ENCODE results near the gene ABHD6.
"Not testable (repeated sequence)": the region's sequence is repeated elsewhere in the genome, so short reads cannot be mapped to it uniquely, and the experiment has no call there.

The ABHD6 gene

DNA sequence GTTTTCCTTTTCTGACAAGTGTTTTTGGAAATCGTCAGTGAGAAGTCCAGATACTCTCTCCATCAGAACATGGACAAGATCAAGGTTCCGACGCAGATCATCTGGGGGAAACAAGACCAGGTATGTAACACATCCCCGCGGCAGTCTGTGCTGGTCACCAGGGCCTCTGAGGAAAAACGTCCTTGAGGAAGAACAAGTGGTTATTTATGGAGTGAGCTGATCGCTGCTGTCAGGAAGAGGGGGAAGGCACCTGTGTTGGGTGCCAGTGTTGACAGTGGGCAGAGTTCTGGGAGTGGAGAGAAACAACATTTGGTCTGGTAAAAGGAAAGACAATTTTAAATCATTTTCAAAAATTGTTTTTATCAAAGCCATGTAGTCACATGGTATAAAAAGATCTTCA, 47.7 kb downstream of the ABHD6 start:
- no peak for DNase-seq

GRCh38 chr3:58287354-58287753, 49.8 kb downstream of the ABHD6 start:
- DNase-seq = no peak

DNA sequence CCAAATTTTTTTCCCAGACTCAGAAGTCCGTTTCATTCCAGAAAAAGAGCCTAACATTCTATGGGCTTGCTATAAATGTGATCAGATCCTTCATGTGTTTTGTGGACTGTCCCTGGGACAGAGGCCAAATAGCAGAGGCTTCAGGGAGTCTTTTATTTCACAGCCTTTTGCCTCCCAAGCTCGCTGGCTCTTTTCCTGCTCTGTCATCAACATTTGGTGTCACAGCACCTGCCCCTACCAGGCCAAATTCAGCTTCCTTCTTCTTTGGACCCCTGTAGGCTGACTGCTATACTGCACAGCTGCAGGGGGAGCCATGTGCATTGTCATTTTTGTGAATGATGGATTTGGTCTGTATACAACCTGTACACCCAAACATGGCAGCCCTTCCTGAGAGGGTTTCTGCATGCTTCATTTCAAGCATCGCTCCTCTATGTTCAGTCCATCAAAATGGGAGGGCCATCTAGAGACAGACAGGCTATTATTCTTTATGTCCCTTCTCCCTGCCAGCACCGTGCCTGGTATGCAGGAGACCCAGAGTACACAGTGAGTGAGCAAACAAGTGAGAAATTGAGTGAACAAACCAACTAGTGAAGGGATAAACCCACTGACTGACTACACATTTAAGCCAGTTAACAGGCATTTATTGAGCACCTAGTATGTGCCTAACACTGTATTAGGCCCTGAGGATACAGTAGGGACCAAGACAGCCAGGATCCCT, 50.6 kb downstream of the ABHD6 start:
- no peak for DNase-seq

DNA sequence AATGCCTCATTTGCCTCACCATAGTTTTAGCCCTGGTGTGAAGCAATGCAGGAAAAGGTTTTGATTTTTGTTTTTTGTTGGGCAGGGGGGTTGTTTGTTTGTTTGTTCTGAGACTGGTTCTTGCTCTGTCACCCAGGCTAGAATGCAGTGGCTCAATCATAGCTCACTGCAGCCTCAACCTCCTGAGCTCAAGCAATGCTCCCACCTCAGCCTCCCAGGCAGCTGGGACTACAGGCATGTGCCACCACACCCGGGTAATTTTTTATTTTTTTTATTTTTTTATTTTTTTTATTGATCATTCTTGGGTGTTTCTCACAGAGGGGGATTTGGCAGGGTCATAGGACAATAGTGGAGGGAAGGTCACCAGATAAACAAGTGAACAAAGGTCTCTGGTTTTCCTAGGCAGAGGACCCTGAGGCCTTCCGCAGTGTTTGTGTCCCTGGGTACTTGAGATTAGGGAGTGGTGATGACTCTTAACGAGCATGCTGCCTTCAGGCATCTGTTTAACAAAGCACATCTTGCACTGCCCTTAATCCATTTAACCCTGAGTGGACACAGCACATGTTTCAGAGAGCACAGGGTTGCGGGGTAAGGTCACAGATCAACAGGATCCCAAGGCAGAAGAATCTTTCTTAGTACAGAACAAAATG, 51.5 kb downstream of the ABHD6 start:
- DNase-seq = not testable (repeated sequence)

GRCh38 chr3:58290446-58290845, 52.9 kb downstream of the ABHD6 start:
- DNase-seq = not testable (repeated sequence)

GRCh38 chr3:58291671-58292338, 54.2 kb downstream of the ABHD6 start:
- no peak for DNase-seq

GRCh38 chr3:58292866-58293265, 55.3 kb downstream of the ABHD6 start:
- DNase-seq = no peak

GRCh38 chr3:58293516-58293915, 55.9 kb downstream of the ABHD6 start:
- DNase-seq = no peak

DNA sequence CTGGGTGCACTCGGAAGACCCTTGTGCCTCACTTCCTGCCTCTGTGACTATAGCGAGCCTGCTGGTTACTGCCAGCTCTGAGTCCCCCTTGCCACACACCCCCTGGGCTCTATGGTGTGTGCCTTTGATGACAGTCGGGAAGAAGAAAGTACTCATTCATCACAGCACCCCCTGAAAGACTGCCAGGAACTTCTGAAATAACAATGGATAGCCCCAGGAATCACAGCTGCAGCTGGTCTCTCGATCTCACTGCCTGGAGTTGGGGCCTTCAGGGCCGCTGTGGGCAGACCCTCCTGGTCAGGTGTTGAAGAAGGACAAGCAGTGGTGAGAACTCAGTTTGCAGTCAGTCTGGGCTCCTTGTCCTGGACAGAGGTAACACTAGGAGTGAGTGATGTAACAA, 58.7 kb downstream of the ABHD6 start:
- DNase-seq = no peak

DNA sequence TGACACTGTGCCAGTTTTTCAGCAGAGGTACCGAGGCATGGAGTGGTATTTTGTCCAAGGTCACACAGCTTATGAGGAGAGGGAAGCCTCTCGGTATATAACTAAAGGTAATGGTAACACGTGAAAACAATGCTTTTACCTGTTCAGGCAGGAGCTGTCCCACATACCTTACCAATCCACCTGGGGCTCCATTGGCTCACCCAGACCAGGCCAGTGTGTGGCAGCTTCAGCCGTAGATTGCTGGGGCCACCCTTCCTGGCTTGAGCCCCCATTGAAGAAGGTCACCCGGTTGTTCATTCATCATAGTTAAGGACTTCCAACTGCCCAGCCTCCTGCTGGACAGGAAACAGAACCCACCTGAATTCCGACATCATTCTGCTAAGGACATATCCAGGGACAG, 59.3 kb downstream of the ABHD6 start:
- DNase-seq = no peak

DNA sequence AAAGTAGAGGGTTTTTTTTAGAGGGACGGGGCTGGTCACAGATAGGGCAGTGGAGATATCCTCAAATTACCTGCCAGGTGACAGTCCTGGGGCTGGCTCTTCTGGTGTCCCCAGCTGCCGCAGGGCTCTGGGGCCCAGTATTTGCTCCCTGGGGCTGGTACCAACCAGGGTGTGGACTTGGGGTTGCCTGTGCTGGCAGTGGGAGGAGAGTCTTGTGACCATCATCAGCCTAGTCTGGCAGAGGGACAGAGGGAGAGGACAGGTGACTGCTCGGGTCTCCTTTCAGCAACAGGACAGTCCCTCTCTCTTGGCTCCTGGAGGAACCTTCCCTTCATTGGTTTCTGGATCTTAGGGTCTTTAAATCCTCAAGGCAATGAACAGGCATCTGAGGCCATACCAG, 60.6 kb downstream of the ABHD6 start:
- no peak for DNase-seq

DNA sequence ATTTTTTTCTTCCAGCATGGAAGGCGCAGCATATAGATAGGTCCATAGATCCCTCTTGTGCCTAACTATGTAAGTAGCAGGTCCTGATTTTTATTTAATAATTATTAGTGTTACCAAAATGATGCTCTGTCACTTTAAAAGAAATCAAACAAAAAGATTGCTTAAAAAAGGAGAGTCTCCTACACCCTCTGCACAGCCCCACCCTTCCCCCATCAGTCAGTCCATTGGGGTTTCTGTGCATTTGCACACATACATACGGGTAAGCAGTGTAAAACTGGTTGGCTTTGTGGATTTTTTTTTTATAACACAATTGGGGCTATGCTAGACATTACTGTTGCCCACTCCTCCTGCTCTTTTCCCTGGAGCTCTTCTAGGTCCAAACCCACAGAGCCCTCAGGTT, 61.5 kb downstream of the ABHD6 start:
- no peak for DNase-seq

GRCh38 chr3:58299839-58300516, 62.4 kb downstream of the ABHD6 start:
- no peak for DNase-seq

- DNase-seq = peak; percentile 98
Measured at GRCh38 chr3:58305882-58306711, 68.5 kb downstream of the ABHD6 start, which contains the start of the genes HTD2 and RPP14. Gene HTD2 (plus strand): TSS chr3:58306520. CDS start chr3:58317614, 11,094 bp downstream. Gene RPP14 (plus strand): TSS chr3:58306245. CDS start chr3:58310330, 4,085 bp downstream.

GRCh38 chr3:58307639-58308215, 70.1 kb downstream of the ABHD6 start:
- peak; percentile 12 for DNase-seq

DNA sequence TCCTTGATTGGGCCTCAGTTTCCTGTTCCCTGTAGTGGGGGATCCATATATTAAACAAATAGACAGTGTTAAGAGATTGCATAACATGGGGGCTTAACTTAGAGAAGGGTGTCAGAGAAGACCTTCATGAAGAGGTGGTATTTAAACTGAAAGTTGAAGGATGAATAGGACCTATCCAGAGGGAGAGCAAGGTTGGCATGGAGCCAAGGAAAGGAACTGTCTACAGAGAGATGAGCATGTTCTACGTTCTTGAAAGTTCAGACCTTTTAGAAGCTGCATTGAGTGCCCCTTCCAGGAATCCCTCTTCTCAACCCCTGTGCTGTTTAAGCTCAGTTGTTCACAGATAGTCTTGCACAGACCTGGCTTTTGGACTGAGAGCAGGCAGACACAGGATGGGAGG, 71.1 kb downstream of the ABHD6 start:
- DNase-seq = no peak

GRCh38 chr3:58317811-58318210, 80.2 kb downstream of the ABHD6 start:
- DNase-seq = no peak

GRCh38 chr3:58321791-58322190, 84.2 kb downstream of the ABHD6 start:
- DNase-seq = no peak

DNA sequence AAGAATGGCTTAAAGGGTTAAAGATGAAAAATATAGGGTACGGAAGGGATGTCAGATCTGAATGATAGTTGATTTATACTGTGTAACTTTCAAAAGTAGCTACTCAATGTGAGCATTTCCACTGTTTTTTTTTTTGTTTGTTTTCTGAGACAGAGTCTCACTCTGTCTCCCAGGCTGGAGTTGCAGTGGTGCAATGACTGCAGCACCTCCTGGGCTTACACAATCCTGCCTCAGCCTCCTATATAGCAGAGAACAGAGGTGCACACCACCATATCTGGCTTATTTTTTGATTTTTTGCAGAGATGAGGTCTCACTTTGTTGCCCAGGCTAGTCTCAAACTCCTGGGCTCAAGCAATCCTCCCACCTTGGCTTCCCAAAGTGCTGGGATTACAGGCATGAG, 85.2 kb downstream of the ABHD6 start:
- no peak for DNase-seq

GRCh38 chr3:58323529-58324390, 86.2 kb downstream of the ABHD6 start:
- DNase-seq = no peak
